T-helper 2 cell treated with Interferon-gamma antibody and Interleukin-4, amounts not matched to agents 5 μg/mL and 100 μg/mL, for 36 hours (primary cell): ENCODE measurements around the gene TRMT1L.

Experiments used
- DNase-seq: peaks from one replicate; pipeline ENCODE4 v3.0.0; 2021; ENCODE audit warnings: low spot score
- H3K27ac Mint-ChIP-seq: one replicate; pipeline ENCODE4 v1.8.0; 2021; ENCODE audit warnings: mild to moderate bottlenecking, mixed read lengths
- H3K27me3 Mint-ChIP-seq: one replicate; pipeline ENCODE4 v1.8.0; 2021; ENCODE audit warnings: low read depth, mixed read lengths
- H3K36me3 Mint-ChIP-seq: one replicate; pipeline ENCODE4 v1.8.0; 2021; ENCODE audit warnings: low read depth, mixed read lengths
- H3K4me1 Mint-ChIP-seq: one replicate; pipeline ENCODE4 v1.8.0; 2021; ENCODE audit warnings: low read depth, mixed read lengths
- H3K4me3 Mint-ChIP-seq: one replicate; pipeline ENCODE4 v1.8.0; 2022; ENCODE audit warnings: mild to moderate bottlenecking, moderate library complexity, mixed read lengths
- H3K9me3 Mint-ChIP-seq: one replicate; pipeline ENCODE4 v1.8.0; 2021; ENCODE audit warnings: mixed read lengths

TRMT1L gene

GRCh38 chr1:185152187-185152767 is 4.5 kb downstream of the TRMT1L start:
- Mint-ChIP-seq H3K27ac (no peak overlapping the region), H3K9me3 (no peaks in the 10 kb centered on the region), H3K36me3 (peaks cover 26% of the 10 kb centered on the region), H3K27me3 (no peaks in the 10 kb centered on the region), H3K4me3 (no peak overlapping the region), H3K4me1 (peaks cover 26% of the 10 kb centered on the region)
- no peak for DNase-seq

GRCh38 chr1:185151215-185151614 is 5.5 kb downstream of the TRMT1L start:
- no peak overlapping the region for H3K27ac Mint-ChIP-seq
- no peak for DNase-seq
- H3K4me1 Mint-ChIP-seq, result peaks cover 26% of the 10 kb centered on the region
- H3K9me3 Mint-ChIP-seq, result no peaks in the 10 kb centered on the region
- H3K27me3 Mint-ChIP-seq, result no peaks in the 10 kb centered on the region
- H3K4me3 Mint-ChIP-seq, result no peak overlapping the region
- peaks cover 26% of the 10 kb centered on the region for H3K36me3 Mint-ChIP-seq

GRCh38 chr1:185144233-185144632 is 12.5 kb downstream of the TRMT1L start:
- H3K4me1 Mint-ChIP-seq, result peaks cover 1% of the 10 kb centered on the region
- DNase-seq, result no peak
- H3K36me3 Mint-ChIP-seq, result peaks cover 31% of the 10 kb centered on the region

GRCh38 chr1:185139246-185139645 is 17.5 kb downstream of the TRMT1L start:
- Mint-ChIP-seq H3K9me3 (no peaks in the 10 kb centered on the region), H3K27ac (no peak overlapping the region), H3K4me3 (no peak overlapping the region), H3K27me3 (no peaks in the 10 kb centered on the region), H3K4me1 (peaks cover 5% of the 10 kb centered on the region), H3K36me3 (peaks cover 33% of the 10 kb centered on the region)
- DNase-seq, result no peak

More at GRCh38 chr1:185144233-185144632, 12.5 kb downstream of the TRMT1L start:
- Mint-ChIP-seq H3K4me3 (no peak overlapping the region), H3K9me3 (no peaks in the 10 kb centered on the region), H3K27ac (no peak overlapping the region), H3K27me3 (no peaks in the 10 kb centered on the region)

GRCh38 chr1:185137896-185138545 is 18.7 kb downstream of the TRMT1L start:
- Mint-ChIP-seq H3K27ac (no peak overlapping the region), H3K36me3 (peaks cover 41% of the 10 kb centered on the region)
- no peak for DNase-seq

GRCh38 chr1:185132534-185132933 is 24.2 kb downstream of the TRMT1L start:
- no peaks in the 10 kb centered on the region for H3K27me3 Mint-ChIP-seq
- no peak for DNase-seq
- H3K4me3 Mint-ChIP-seq, result no peak overlapping the region
- peaks cover 6% of the 10 kb centered on the region for H3K9me3 Mint-ChIP-seq
- H3K36me3 Mint-ChIP-seq, result peaks cover 49% of the 10 kb centered on the region
- H3K4me1 Mint-ChIP-seq, result no peaks in the 10 kb centered on the region
- no peak overlapping the region for H3K27ac Mint-ChIP-seq

More at GRCh38 chr1:185137896-185138545, 18.7 kb downstream of the TRMT1L start:
- no peaks in the 10 kb centered on the region for H3K27me3 Mint-ChIP-seq
- peaks cover 5% of the 10 kb centered on the region for H3K4me1 Mint-ChIP-seq
- H3K4me3 Mint-ChIP-seq, result no peak overlapping the region
- H3K9me3 Mint-ChIP-seq, result no peaks in the 10 kb centered on the region

- Mint-ChIP-seq H3K27ac (no peak overlapping the region), H3K9me3 (peaks cover 6% of the 10 kb centered on the region), H3K4me3 (no peak overlapping the region), H3K36me3 (peaks cover 47% of the 10 kb centered on the region), H3K27me3 (no peaks in the 10 kb centered on the region), H3K4me1 (no peaks in the 10 kb centered on the region)
- no peak for DNase-seq
Measured at GRCh38 chr1:185129708-185130107, 27.0 kb downstream of the TRMT1L start.

- DNase-seq, result no peak
- peaks cover 16% of the 10 kb centered on the region for H3K9me3 Mint-ChIP-seq
- peaks cover 6% of the 10 kb centered on the region for H3K36me3 Mint-ChIP-seq
- no peak overlapping the region for H3K4me3 Mint-ChIP-seq
- no peaks in the 10 kb centered on the region for H3K4me1 Mint-ChIP-seq
- H3K27ac Mint-ChIP-seq, result no peak overlapping the region
- H3K27me3 Mint-ChIP-seq, result no peaks in the 10 kb centered on the region
Measured at GRCh38 chr1:185112356-185112755, 44.4 kb downstream of the TRMT1L start.

GRCh38 chr1:185111873-185112272 is 44.9 kb downstream of the TRMT1L start:
- H3K36me3 Mint-ChIP-seq, result peaks cover 6% of the 10 kb centered on the region
- no peak for DNase-seq
- no peaks in the 10 kb centered on the region for H3K4me1 Mint-ChIP-seq
- H3K9me3 Mint-ChIP-seq, result peaks cover 16% of the 10 kb centered on the region
- H3K4me3 Mint-ChIP-seq, result no peak overlapping the region
- no peaks in the 10 kb centered on the region for H3K27me3 Mint-ChIP-seq
- H3K27ac Mint-ChIP-seq, result no peak overlapping the region

GRCh38 chr1:185110145-185110544 is 46.6 kb downstream of the TRMT1L start:
- H3K4me1 Mint-ChIP-seq, result no peaks in the 10 kb centered on the region
- no peak overlapping the region for H3K4me3 Mint-ChIP-seq
- no peaks in the 10 kb centered on the region for H3K27me3 Mint-ChIP-seq
- H3K27ac Mint-ChIP-seq, result no peak overlapping the region
- DNase-seq, result no peak
- H3K36me3 Mint-ChIP-seq, result peaks cover 4% of the 10 kb centered on the region
- peaks cover 16% of the 10 kb centered on the region for H3K9me3 Mint-ChIP-seq

GRCh38 chr1:185108321-185108720 is 48.4 kb downstream of the TRMT1L start:
- H3K36me3 Mint-ChIP-seq, result peaks cover 4% of the 10 kb centered on the region
- H3K4me3 Mint-ChIP-seq, result no peak overlapping the region
- no peak overlapping the region for H3K27ac Mint-ChIP-seq
- H3K4me1 Mint-ChIP-seq, result no peaks in the 10 kb centered on the region
- peaks cover 16% of the 10 kb centered on the region for H3K9me3 Mint-ChIP-seq
- no peaks in the 10 kb centered on the region for H3K27me3 Mint-ChIP-seq
- DNase-seq, result no peak

GRCh38 chr1:185105121-185105520 is 51.6 kb downstream of the TRMT1L start:
- no peak overlapping the region for H3K27ac Mint-ChIP-seq

GRCh38 chr1:185104083-185104482 is 52.7 kb downstream of the TRMT1L start:
- no peaks in the 10 kb centered on the region for H3K27me3 Mint-ChIP-seq
- H3K4me3 Mint-ChIP-seq, result no peak overlapping the region
- H3K36me3 Mint-ChIP-seq, result peaks cover 8% of the 10 kb centered on the region
- H3K9me3 Mint-ChIP-seq, result peaks cover 6% of the 10 kb centered on the region
- H3K4me1 Mint-ChIP-seq, result no peaks in the 10 kb centered on the region
- H3K27ac Mint-ChIP-seq, result no peak overlapping the region
- DNase-seq, result no peak

More at GRCh38 chr1:185105121-185105520, 51.6 kb downstream of the TRMT1L start:
- peaks cover 6% of the 10 kb centered on the region for H3K36me3 Mint-ChIP-seq
- no peaks in the 10 kb centered on the region for H3K4me1 Mint-ChIP-seq
- H3K27me3 Mint-ChIP-seq, result no peaks in the 10 kb centered on the region
- no peak for DNase-seq
- H3K4me3 Mint-ChIP-seq, result no peak overlapping the region
- H3K9me3 Mint-ChIP-seq, result peaks cover 13% of the 10 kb centered on the region

GRCh38 chr1:185096531-185096930 is 60.2 kb downstream of the TRMT1L start:
- H3K4me3 Mint-ChIP-seq, result no peak overlapping the region
- peaks cover 16% of the 10 kb centered on the region for H3K36me3 Mint-ChIP-seq
- H3K27me3 Mint-ChIP-seq, result no peaks in the 10 kb centered on the region
- no peak for DNase-seq
- no peaks in the 10 kb centered on the region for H3K4me1 Mint-ChIP-seq
- H3K9me3 Mint-ChIP-seq, result no peaks in the 10 kb centered on the region
- H3K27ac Mint-ChIP-seq, result no peak overlapping the region

- no peak overlapping the region for H3K4me3 Mint-ChIP-seq
- DNase-seq, result no peak
- H3K27ac Mint-ChIP-seq, result no peak overlapping the region
- H3K27me3 Mint-ChIP-seq, result no peaks in the 10 kb centered on the region
- peaks cover 18% of the 10 kb centered on the region for H3K36me3 Mint-ChIP-seq
- H3K4me1 Mint-ChIP-seq, result no peaks in the 10 kb centered on the region
- no peaks in the 10 kb centered on the region for H3K9me3 Mint-ChIP-seq
Measured at GRCh38 chr1:185094761-185095160, 62.0 kb downstream of the TRMT1L start.
